SU-DHL-6 (cell line): ENCODE results near the gene LRRK2.

ENCODE experiments used
- EZH2phosphoT487 ChIP-seq: fragments of 200-600 bp; sonication (generic), shearing (Covaris generic); conservative IDR thresholded peaks from 2 replicates; pipeline ENCODE4 v1.6.1; 2018; ENCODE audit warnings: mild to moderate bottlenecking, antibody characterized with exemption, low read length, moderate library complexity, mixed read lengths
- TF ChIP-seq, protein P1 (sequence below): fragments of 200-600 bp; sonication (generic); IDR thresholded peaks from one replicate; pipeline ENCODE4 v1.5.1; 2017; ENCODE audit warnings: antibody characterized with exemption, mild to moderate bottlenecking, low read length, moderate library complexity; ENCODE audit not compliant: insufficient read depth, poor library complexity, severe bottlenecking

GRCh38 chr12:40226705-40227104 lies 1.9 kb downstream of the LRRK2 start:
- TF ChIP-seq, protein P1, sequence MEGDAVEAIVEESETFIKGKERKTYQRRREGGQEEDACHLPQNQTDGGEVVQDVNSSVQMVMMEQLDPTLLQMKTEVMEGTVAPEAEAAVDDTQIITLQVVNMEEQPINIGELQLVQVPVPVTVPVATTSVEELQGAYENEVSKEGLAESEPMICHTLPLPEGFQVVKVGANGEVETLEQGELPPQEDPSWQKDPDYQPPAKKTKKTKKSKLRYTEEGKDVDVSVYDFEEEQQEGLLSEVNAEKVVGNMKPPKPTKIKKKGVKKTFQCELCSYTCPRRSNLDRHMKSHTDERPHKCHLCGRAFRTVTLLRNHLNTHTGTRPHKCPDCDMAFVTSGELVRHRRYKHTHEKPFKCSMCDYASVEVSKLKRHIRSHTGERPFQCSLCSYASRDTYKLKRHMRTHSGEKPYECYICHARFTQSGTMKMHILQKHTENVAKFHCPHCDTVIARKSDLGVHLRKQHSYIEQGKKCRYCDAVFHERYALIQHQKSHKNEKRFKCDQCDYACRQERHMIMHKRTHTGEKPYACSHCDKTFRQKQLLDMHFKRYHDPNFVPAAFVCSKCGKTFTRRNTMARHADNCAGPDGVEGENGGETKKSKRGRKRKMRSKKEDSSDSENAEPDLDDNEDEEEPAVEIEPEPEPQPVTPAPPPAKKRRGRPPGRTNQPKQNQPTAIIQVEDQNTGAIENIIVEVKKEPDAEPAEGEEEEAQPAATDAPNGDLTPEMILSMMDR: no peak
- no peak for TF ChIP-seq EZH2phosphoT487
